CD4-positive, alpha-beta T cell (primary cell): ENCODE data around the gene YDJC. TPM values are rescaled to one million over a fixed set of nuclear protein-coding genes. Genes with fewer than 3 reads are reported as not detected.

ENCODE experiments used
- ATAC-seq: fragments of 200-7000 bp; cut with Tn5 transposase; one replicate; pipeline ENCODE4 v1.10.0; 2022; ENCODE audit warnings: mild to moderate bottlenecking; ENCODE audit not compliant: poor library complexity
- CTCF ChIA-PET: fragments of 350-600 bp; sonication (Branson Sonifier 250); formaldehyde crosslinking; loops from one replicate; lab custom pipeline; 2021; ENCODE audit warnings: antibody characterized with exemption, inconsistent platforms; lab: Charles Lee
- POLR2A ChIA-PET: fragments of 350-600 bp; sonication (Branson Sonifier 250); formaldehyde crosslinking; loops from one replicate; lab custom pipeline; 2021; ENCODE audit warnings: antibody characterized with exemption, inconsistent platforms; lab: Charles Lee
- DNase-seq, 14 experiments: peaks; one replicate each; pipeline ENCODE4 v3.0.0-alpha.2; 2013 to 2020; ENCODE audit warnings: mixed read lengths in 2 of 14
- H3K27ac ChIP-seq, 2 donors: one replicate each; pipeline versions ENCODE4 v1.5.1 to v1.7.0; 2013; ENCODE audit warnings: low read length in 2 of 2, low read depth in 1 of 2, mild to moderate bottlenecking in 1 of 2
- H3K27me3 ChIP-seq, 2 experiments: 1 replicate in 1 of 2; 2 replicates in 1 of 2; pipeline versions ENCODE4 v1.6.1 to v1.7.0; 2013; ENCODE audit warnings: low read length in 2 of 2, control low read depth in 1 of 2, mild to moderate bottlenecking in 1 of 2, moderate library complexity in 1 of 2; ENCODE audit not compliant: insufficient read depth in 2 of 2, control insufficient read depth in 1 of 2
- H3K36me3 ChIP-seq: one replicate; pipeline ENCODE4 v1.6.1; 2013; ENCODE audit warnings: low read length, control low read depth; ENCODE audit not compliant: insufficient read depth
- H3K4me1 ChIP-seq: one replicate; pipeline ENCODE4 v1.6.1; 2013; ENCODE audit warnings: low read length, control low read depth; ENCODE audit not compliant: insufficient read depth
- H3K4me3 ChIP-seq: one replicate; pipeline ENCODE4 v1.5.1; 2013; ENCODE audit warnings: mild to moderate bottlenecking, low read length, moderate library complexity
- H3K9me3 ChIP-seq, 2 experiments: 1 replicate in 1 of 2; 2 replicates in 1 of 2; pipeline versions ENCODE4 v1.6.1 to v1.7.0; 2013; ENCODE audit warnings: low read length in 2 of 2, mild to moderate bottlenecking in 2 of 2, control low read depth in 1 of 2, moderate library complexity in 1 of 2; ENCODE audit not compliant: control insufficient read depth in 1 of 2, insufficient read depth in 1 of 2
- H3K27ac Mint-ChIP-seq: one replicate; pipeline ENCODE4 v1.8.0; 2020; ENCODE audit warnings: mixed read lengths
- H3K27me3 Mint-ChIP-seq: one replicate; pipeline ENCODE4 v1.8.0; 2021; ENCODE audit warnings: mixed read lengths
- H3K36me3 Mint-ChIP-seq: one replicate; pipeline ENCODE4 v1.8.0; 2021; ENCODE audit warnings: low read depth, mixed read lengths
- H3K4me1 Mint-ChIP-seq: one replicate; pipeline ENCODE4 v1.8.0; 2021; ENCODE audit warnings: low read depth, mixed read lengths
- H3K4me3 Mint-ChIP-seq: one replicate; pipeline ENCODE4 v1.8.0; 2020; ENCODE audit warnings: mild to moderate bottlenecking, mixed read lengths
- H3K9me3 Mint-ChIP-seq: one replicate; pipeline ENCODE4 v1.8.0; 2020; ENCODE audit warnings: mixed read lengths
- intact Hi-C, 2 experiments: fragments of 100-400 bp; cut with DNase I in 1 of 2; cut with micrococcal nuclease in 1 of 2; formaldehyde crosslinking; loops; one replicate each; pipeline versions ENCODE4 v1.15.1 to v1.9.0; 2023 to 2025; cut with DNase I, micrococcal nuclease
- total RNA-seq, 174 experiments: library from RNA in 2 of 174; stranded (reverse) in 2 of 174; gene quantifications; one replicate each; pipeline ENCODE4 v1.2.3 and lab custom pipeline; 2021 to 2026
- TF ChIP-seq, protein P1 (sequence below): fragments of 200-600 bp; IDR thresholded peaks from one replicate; pipeline ENCODE4 v1.8.0; 2022; ENCODE audit warnings: antibody characterized with exemption, mild to moderate bottlenecking

The YDJC gene
- total RNA-seq, 2 experiments from 2014 or later: 23.9 to 25.2 TPM

DNA sequence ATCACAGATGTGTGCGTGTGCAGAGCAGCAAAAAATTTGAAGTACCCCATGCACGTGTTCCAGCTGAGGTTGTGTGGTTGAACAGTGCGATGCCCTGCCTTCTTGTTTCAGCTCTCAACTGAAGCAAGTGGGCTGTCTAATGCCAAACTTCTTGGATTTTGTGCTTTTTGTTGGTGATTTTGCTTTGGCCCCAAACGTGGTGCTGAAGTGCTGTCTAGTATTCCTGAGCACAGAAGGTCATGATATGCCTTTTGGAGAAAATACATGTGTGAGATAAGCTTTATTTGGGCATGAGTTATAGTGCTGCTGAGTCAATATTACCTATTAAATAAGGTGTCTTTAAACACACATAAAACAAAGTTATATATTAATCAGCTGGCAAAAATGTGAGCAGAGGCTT, 14.1 kb downstream of the YDJC start:
- no peaks in the 10 kb centered on the region for H3K9me3 ChIP-seq
- Mint-ChIP-seq H3K27me3 (no peaks in the 10 kb centered on the region), H3K4me1 (peaks cover 19% of the 10 kb centered on the region), H3K36me3 (peaks cover 58% of the 10 kb centered on the region), H3K4me3 (no peak overlapping the region), H3K9me3 (no peaks in the 10 kb centered on the region), H3K27ac (peak overlapping the region; percentile 27)
- ChIA-PET POLR2A (interaction anchor here (1.2 kb wide), 1 partner anchor 13 kb away, joined by 3 read pairs; no protein-coding TSS in a partner anchor), CTCF (interaction anchor here (1.1 to 2.2 kb wide), 4 partner anchors 12 to 28 kb away, joined by 3 to 14 read pairs (median 6); partner anchors contain the start of genes SDF2L1 and YDJC)
- no peak for ATAC-seq
- no peak overlapping the region for H3K4me3 ChIP-seq
- DNase-seq: no peak
- peaks cover 58% of the 10 kb centered on the region for H3K36me3 ChIP-seq
- H3K27ac ChIP-seq: no peak overlapping the region
- no peaks in the 10 kb centered on the region for H3K27me3 ChIP-seq
- TF ChIP-seq, protein P1, sequence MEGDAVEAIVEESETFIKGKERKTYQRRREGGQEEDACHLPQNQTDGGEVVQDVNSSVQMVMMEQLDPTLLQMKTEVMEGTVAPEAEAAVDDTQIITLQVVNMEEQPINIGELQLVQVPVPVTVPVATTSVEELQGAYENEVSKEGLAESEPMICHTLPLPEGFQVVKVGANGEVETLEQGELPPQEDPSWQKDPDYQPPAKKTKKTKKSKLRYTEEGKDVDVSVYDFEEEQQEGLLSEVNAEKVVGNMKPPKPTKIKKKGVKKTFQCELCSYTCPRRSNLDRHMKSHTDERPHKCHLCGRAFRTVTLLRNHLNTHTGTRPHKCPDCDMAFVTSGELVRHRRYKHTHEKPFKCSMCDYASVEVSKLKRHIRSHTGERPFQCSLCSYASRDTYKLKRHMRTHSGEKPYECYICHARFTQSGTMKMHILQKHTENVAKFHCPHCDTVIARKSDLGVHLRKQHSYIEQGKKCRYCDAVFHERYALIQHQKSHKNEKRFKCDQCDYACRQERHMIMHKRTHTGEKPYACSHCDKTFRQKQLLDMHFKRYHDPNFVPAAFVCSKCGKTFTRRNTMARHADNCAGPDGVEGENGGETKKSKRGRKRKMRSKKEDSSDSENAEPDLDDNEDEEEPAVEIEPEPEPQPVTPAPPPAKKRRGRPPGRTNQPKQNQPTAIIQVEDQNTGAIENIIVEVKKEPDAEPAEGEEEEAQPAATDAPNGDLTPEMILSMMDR: no peak
- intact Hi-C loops: loop anchor here in 1 of 2 experiments (5.0 kb wide), 1 partner anchor 43 kb away; no protein-coding TSS in a partner anchor
- peaks cover 7% of the 10 kb centered on the region for H3K4me1 ChIP-seq

DNA sequence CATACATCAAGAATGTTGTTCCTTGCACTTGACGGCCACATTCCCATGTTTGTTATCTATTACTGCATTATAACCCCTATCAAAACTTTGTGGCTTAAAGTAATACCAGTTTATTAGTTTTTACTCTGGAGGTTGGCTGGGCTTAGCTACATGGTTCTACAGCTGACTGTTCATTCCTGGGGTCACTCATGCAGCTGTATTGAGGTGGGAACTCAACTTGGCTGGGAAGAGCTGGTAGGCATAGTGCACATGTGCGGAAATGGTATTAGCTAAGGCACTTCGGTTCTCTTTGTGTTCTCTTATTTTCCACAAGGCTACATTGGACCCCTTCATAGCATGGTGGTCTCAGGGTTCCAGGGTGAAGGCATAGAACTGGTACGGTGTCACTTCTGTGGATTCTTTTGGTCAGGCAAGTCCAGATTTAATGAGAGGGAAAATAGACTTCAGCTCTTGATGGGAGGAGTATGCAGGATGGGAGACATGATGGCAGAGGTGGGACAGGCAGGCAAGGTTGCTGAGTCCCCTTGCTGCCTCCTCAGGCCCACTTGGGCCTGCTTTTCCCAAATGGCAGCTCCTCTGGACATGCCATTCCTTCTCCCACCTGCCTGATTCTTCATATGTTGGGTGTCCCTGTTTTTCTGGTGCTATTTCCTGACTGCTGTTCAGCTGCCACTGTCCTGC, 16.1 kb downstream of the YDJC start:
- Histone ChIP-seq H3K9me3 (no peaks in the 10 kb centered on the region), H3K4me1 (peaks cover 4% of the 10 kb centered on the region), H3K27me3 (no peaks in the 10 kb centered on the region), H3K27ac (no peak overlapping the region), H3K36me3 (peaks cover 54% of the 10 kb centered on the region), H3K4me3 (no peak overlapping the region)
- H3K36me3 Mint-ChIP-seq: peaks cover 53% of the 10 kb centered on the region
- ChIA-PET POLR2A (no interaction called here), CTCF (interaction anchor here (1.3 to 3.4 kb wide), 2 partner anchors 16 to 33 kb away, joined by 3 to 9 read pairs; no protein-coding TSS in a partner anchor)
- intact Hi-C loops: no loop called here
- TF ChIP-seq, protein P1: no peak
- DNase-seq: no peak
- H3K4me1 Mint-ChIP-seq: peaks cover 27% of the 10 kb centered on the region
- peak overlapping the region; percentile 55 for H3K27ac Mint-ChIP-seq
- H3K27me3 Mint-ChIP-seq: no peaks in the 10 kb centered on the region
- ATAC-seq: no peak
- no peaks in the 10 kb centered on the region for H3K9me3 Mint-ChIP-seq
- no peak overlapping the region for H3K4me3 Mint-ChIP-seq

DNA sequence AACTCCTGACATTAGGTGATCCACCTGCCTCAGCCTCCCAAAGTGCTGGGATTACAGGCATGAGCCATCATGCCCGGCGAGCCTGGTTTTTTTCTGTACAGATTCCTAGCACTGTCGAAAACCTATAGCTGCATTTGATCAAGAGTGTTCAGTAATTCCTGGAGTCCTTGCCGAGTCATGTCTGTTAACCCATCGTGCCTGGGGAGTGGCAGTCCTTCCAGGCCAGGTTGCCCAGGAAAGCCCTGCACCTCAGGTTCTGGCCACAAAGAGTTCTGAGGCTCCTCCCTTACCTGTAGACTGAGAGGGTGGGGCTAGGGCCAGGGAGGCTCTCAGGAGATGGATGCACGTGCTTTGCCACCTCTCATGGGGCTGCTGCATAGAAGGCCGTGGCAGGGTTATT, 17.0 kb downstream of the YDJC start:
- H3K27me3 Mint-ChIP-seq: no peaks in the 10 kb centered on the region
- no peak for ATAC-seq
- H3K4me1 Mint-ChIP-seq: peaks cover 31% of the 10 kb centered on the region
- DNase-seq: no peak
- ChIA-PET CTCF (interaction anchor here (3.4 kb wide), 1 partner anchor 16 kb away, joined by 9 read pairs; no protein-coding TSS in a partner anchor), POLR2A (interaction anchor here (1.3 kb wide), 1 partner anchor 44 kb away, joined by 4 read pairs; no protein-coding TSS in a partner anchor)
- intact Hi-C loops: no loop called here
- Histone ChIP-seq H3K9me3 (no peaks in the 10 kb centered on the region), H3K4me3 (no peak overlapping the region), H3K27me3 (no peaks in the 10 kb centered on the region), H3K27ac (no peak overlapping the region), H3K36me3 (peaks cover 52% of the 10 kb centered on the region), H3K4me1 (peaks cover 4% of the 10 kb centered on the region)
- H3K27ac Mint-ChIP-seq: no peak overlapping the region
- TF ChIP-seq, protein P1: no peak
- no peak overlapping the region for H3K4me3 Mint-ChIP-seq
- peaks cover 53% of the 10 kb centered on the region for H3K36me3 Mint-ChIP-seq
- H3K9me3 Mint-ChIP-seq: no peaks in the 10 kb centered on the region
